ENCODE data around the gene CFAP410.

Gene CFAP410

DNA sequence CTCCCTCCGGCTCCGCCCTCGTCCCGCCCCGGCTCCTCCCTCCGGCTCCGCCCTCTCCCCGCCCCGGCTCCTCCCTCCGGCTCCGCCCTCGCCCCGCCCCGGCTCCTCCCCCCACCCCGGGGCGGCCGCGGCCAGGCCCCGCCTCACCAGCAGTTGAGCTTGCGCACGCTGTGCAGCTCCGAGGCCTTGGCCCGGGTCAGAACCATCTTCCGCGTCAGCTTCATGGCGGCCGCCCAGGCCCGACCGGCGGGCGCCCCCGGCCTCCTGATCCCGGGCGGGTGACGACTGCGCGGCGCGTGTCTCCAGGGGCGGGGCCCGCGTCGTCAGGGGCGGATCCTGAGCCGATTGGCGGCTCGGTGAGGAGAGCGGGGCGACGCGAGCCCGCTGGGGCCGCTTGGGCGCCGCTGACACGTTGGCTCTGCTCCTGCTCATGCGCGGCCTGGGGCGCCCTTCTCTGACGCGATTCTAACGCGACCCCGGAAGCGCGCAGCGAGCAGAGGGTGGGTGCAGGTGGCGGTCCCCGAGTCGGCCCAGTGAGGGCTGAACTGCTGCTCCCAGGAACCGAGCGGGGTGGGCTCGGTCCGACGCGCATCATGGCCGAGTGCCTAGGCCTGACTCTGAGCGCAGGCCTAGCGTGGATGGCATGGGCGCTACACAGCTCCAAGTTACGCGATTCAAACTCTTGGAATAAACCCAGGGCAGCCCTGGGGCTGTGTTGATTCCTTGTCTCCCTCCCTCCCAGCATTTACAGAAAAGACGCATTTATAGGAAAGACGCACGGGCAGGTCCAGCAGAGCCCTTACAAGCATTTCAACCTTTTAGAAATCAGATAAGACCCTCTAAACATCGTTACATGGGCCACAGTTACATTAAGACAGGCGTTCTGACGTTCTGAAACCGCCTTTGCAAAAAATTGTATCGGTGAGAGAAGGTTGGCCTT, at the start of gene CFAP410:
Gene CFAP410, minus strand, starts transcription at position 420 of the 940 bp plus-strand sequence. Its CDS starts 196 bp downstream, at position 224.
- DNase-seq (ENCODE audit: low spot score) (peak; percentile 97), FAIRE-seq (peak; percentile 53)

GRCh38 chr21:44384968-44385367, 45.8 kb upstream of the CFAP410 start:
- DNase-seq (ENCODE audit: low spot score) (no peak), FAIRE-seq (no peak)

- DNase-seq (ENCODE audit: low spot score) (no peak), FAIRE-seq (no peak)
These were observed 44.0 kb upstream of the CFAP410 start for GRCh38 chr21:44383216-44383615.

- FAIRE-seq, result no peak
- no peak for DNase-seq (ENCODE audit: low spot score)
These were observed 43.3 kb upstream of the CFAP410 start for GRCh38 chr21:44382536-44382935.

DNA sequence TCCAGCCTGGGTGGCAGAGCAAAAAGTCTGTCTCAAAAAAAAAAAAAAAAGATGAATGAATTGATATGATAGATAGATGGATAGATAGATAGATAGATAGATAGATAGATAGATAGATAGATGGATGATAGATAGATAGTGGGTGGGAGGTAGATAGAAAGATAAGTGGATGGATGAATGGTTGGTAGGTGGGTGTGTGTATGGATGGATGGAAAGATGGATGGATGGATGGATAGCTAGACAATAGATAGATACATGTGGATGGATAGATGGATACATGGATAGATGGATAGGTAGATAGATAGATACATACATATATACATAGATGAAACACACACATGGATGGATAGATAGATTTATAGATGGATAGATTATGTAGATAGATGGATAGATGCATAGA, 42.7 kb upstream of the CFAP410 start:
- no peak for DNase-seq (ENCODE audit: low spot score)
- FAIRE-seq, result no peak

DNA sequence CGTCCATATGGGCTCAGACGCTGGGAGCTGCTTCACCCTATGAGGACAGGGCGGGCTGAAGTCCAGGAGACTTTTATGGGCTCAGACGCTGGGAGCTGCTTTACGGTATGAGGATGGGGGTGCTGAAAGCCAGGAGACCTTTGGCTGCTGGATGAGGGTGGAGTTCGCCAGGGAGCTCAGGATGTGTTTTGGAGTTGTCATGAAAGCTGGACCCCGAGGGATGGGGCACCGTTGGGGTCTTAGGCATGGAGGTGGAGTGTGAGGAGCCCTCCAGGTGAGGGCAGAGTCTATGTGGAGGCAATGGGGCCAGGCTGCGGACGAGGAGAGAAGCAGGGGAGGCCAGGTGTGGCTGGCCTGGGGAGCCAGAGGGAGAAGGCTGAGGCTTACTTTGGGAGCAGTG, 41.7 kb upstream of the CFAP410 start:
- DNase-seq (ENCODE audit: low spot score) (no peak), FAIRE-seq (no peak)

DNA sequence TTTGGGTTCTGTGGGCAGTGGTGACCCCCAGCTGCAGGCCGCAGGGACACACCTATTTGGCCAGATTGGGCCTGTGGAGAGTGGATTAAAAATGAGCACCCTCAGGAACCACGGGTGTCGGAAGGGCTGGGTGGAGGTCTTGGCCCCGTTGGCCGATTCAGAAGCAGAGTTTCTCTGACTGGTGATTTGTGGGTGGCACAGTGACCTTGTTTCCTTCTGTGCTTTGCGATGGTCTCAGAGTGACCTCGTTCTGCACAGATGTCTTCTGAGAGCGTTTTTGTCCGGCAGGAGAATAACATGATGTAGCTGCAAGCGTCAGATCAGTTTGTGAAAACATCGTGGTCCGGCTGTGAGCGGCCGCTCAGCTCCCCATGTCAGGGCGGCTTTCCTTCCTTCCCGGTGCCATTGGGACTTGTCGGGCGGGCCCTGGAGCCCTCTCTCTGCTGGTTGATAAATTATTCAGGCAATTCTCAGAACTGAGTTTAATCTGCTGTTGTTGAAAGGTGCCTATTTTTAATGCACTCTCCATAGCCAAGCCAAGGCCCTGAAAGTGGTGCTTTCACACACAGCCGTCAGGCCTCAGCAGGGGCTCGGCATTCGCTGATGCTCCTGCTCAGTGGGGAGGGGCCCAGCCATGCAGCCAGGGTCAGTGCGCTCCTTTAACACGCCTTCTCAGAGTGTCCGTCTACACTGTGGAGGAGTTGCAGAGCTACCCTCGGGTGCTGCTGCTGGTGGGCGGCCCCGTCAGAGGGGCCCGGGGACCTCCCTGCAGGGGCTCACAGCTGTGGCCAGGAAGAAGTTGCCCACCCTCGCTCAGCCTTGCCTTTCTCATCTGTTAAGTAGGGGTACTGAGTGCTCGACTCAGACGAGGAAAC, 41.0 kb upstream of the CFAP410 start:
- FAIRE-seq (no peak), DNase-seq (ENCODE audit: low spot score) (no peak)

- DNase-seq (ENCODE audit: low spot score) (no peak), FAIRE-seq (no peak)
These were observed 40.3 kb upstream of the CFAP410 start for GRCh38 chr21:44379515-44379848.

DNA sequence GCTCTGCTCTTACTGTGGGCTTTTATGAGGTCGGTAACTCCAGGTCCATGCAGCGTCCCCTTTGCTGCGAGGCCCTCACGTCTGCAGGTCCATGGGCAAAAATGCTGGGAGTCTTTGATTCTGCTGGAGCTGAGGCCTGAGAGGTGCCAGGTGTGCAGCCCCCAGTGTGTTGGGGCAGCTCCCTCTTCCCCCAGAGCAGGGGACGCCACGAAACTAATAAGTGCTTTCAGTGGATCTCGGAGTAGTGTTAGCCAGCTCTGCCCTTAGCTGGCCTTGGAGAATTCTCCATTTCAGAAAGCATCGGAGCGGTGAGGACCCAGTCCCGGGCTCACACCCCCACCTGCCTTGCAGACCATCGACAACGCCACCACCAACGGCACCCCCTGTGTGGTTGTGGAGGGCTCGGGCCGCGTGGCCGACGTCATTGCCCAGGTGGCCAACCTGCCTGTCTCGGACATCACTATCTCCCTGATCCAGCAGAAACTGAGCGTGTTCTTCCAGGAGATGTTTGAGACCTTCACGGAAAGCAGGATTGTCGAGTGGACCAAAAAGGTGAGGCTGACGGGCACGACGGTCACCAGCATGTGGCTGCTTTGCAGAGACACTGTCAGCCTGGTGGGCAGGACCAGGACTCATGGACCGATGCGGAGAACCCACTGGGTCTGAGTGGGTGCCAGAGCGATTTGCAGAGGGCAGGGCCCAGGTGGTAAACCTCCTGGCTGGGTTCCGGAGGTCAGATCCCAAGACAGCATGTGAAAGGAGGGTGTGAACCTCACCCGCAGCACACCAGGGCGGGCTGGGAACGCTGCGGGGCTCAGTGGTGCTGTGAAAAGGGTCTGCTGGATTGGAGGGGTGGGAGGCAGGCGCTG, 39.7 kb upstream of the CFAP410 start:
- no peak for FAIRE-seq
- no peak for DNase-seq (ENCODE audit: low spot score)

- FAIRE-seq (no peak), DNase-seq (ENCODE audit: low spot score) (no peak)
These were observed 38.9 kb upstream of the CFAP410 start for GRCh38 chr21:44377922-44378645.

GRCh38 chr21:44377201-44377921, 38.2 kb upstream of the CFAP410 start:
- DNase-seq (ENCODE audit: low spot score), result no peak
- peak; percentile 17 for FAIRE-seq

DNA sequence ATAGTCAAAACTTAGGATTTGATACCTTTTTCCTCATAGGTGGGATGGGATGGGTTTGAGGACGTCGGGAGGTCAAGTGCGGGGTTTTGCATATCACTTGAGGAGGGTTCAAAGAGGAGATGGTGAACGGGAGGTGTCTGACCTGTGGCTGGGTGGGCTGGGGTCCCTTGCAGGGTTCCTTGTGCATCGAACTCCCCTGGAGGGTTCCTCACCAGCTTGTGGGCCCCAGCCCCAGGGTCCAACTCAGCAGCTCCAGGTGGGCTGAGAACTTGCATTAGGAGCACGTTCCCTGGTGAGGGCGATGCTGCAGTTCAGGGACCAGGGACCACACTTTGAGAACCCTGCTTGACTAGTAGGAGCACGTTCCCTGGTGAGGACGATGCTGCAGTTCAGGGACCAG, 37.4 kb upstream of the CFAP410 start:
- FAIRE-seq (no peak), DNase-seq (ENCODE audit: low spot score) (no peak)

GRCh38 chr21:44375761-44376241, 36.6 kb upstream of the CFAP410 start:
- DNase-seq (ENCODE audit: low spot score) (no peak), FAIRE-seq (peak; percentile 74)

GRCh38 chr21:44375281-44375651, 36.1 kb upstream of the CFAP410 start:
- DNase-seq (ENCODE audit: low spot score) (no peak), FAIRE-seq (no peak)

- no peak for FAIRE-seq
- no peak for DNase-seq (ENCODE audit: low spot score)
These were observed 35.6 kb upstream of the CFAP410 start for GRCh38 chr21:44374601-44375280.

DNA sequence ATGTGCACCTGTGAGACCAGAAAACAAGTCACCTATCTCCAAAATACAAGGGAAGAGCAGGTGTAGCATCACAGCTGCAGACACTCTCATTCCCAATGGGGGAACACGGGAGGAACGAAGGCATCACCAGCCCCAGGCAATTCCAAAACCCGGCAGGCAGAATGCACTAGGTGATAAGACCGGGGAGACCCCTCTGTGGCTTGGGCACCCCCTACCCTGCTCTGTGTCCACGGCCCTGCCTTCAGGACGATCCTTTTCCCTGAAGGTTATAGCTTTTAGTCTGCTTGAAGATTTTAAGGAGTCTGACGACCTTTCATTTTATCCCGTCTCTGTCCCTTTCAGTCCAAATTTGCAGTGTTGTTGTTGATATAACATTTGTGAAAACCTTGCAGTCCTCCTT, 33.4 kb upstream of the CFAP410 start:
- FAIRE-seq (no peak), DNase-seq (ENCODE audit: low spot score) (no peak)

DNA sequence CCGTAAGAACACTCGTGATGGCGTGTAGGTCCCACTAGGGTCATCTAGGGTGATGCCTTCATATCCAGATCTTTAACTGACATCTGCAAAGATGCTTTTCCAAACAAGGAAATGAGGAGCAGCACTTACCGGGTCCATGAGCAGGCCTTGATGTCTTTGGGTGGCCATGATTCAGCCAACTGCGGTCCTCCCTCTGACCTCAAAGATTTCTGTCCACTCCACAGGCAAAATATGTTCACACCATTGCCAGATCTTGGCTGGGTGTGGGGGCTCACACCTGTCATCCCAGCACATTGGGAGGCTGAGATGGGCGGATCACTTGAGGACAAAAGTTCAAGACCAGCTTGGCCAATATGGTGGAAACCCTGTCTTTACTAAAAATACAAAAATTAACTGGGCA, 32.4 kb upstream of the CFAP410 start:
- no peak for DNase-seq (ENCODE audit: low spot score)
- FAIRE-seq, result no peak

DNA sequence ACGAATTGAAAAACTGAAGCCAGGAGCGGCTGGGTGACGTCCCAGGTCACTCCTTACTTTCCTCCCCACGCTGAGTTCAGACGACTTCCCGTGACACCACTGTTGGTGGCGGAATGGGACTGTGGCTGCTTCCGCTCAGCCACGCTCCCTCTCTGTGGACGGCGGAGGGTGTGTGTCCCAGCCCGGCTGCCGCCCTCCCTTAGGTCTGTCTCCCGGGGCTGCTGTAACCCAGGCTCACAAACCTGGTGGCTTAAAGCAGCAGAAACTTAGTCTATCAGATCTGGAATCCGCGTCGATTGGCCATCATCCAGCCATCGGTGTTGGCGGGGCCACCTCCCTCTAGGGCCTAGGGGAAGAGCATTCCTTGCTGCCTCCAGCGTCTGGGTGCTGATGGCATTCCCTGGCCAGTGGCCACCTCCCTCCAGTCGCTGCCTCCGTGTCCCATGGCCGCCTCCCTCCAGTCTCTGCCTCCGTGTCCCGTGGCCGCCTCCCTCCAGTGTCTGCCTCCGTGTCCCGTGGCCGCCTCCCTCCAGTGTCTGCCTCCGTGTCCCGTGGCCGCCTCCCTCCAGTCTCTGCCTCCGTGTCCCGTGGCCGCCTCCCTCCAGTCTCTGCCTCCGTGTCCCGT, 31.7 kb upstream of the CFAP410 start:
- DNase-seq (ENCODE audit: low spot score), result no peak

More for the DNA sequence above, 31.7 kb upstream of the CFAP410 start:
- FAIRE-seq, result no peak
